K562 (cell line): ENCODE data around the gene ZNF438.

Source experiments
- BACH1 ChIP-seq: fragments of 200-800 bp; sonication (Bioruptor generic); IDR thresholded peaks from 2 replicates; pipeline ENCODE4 v1.6.1; 2016; ENCODE audit warnings: missing genetic modification characterization, missing compliant biosample characterization
- CEBPB ChIP-seq: fragments of 450-650 bp; IDR thresholded peaks from 2 replicates; pipeline ENCODE4 v1.6.1; 2016; ENCODE audit warnings: missing genetic modification characterization, missing compliant biosample characterization
- CEBPG ChIP-seq, 3 experiments: fragments of 200-800 bp in 1 of 3; sonication (Bioruptor generic) in 1 of 3; sonication (generic) in 1 of 3; formaldehyde crosslinking in 1 of 3; IDR thresholded peaks in 2 of 3; conservative IDR thresholded peaks in 1 of 3; 2 replicates each; pipeline versions ENCODE4 v1.6.1 to v1.8.0; 2016 to 2022; ENCODE audit warnings: missing compliant biosample characterization in 2 of 3, missing genetic modification characterization in 2 of 3, mild to moderate bottlenecking in 1 of 3, missing genetic modification reagents in 1 of 3
- CHCHD3 ChIP-seq: fragments of 250-450 bp; sonication (Bioruptor Pico); IDR thresholded peaks from 2 replicates; pipeline ENCODE4 v2.1.2; 2022; ENCODE audit warnings: mild to moderate bottlenecking
- GATAD2B ChIP-seq: fragments of 450-650 bp; IDR thresholded peaks from 2 replicates; pipeline ENCODE4 v1.6.1; 2017; ENCODE audit warnings: mild to moderate bottlenecking, borderline replicate concordance
- POLR2A ChIP-seq: fragments of 450-650 bp; conservative IDR thresholded peaks from 2 replicates; pipeline ENCODE4 v1.6.1; 2016
- RBM39 ChIP-seq: fragments of 200-400 bp; formaldehyde crosslinking; optimal IDR thresholded peaks from 2 replicates; pipeline ENCODE3; 2018; ENCODE audit warnings: low read depth, low read length
- TF ChIP-seq, protein P1 (sequence below): fragments of 250-450 bp; sonication (Bioruptor Pico); IDR thresholded peaks from 2 replicates; pipeline ENCODE4 v1.5.0; 2021
- TF ChIP-seq, protein P2 (sequence below): sonication (generic); formaldehyde crosslinking; IDR thresholded peaks from 2 replicates; pipeline ENCODE4 v1.9.0; 2022; ENCODE audit warnings: mild to moderate bottlenecking, missing genetic modification reagents
- TF ChIP-seq, protein P3 (sequence below), 3 experiments: IDR thresholded peaks in 2 of 3; conservative IDR thresholded peaks in 1 of 3; 2 replicates each; pipeline ENCODE4 v1.5.1; 2011 to 2012; ENCODE audit warnings: low read length in 3 of 3, mild to moderate bottlenecking in 3 of 3, control low read depth in 2 of 3, improper control_type of control experiment in 1 of 3, inconsistent platforms in 1 of 3, low read depth in 1 of 3, mixed read lengths in 1 of 3, moderate library complexity in 1 of 3; ENCODE audit not compliant: insufficient read depth in 2 of 3
- TF ChIP-seq, protein P4 (sequence below): sonication (generic); formaldehyde crosslinking; IDR thresholded peaks from 2 replicates; pipeline ENCODE4 v1.8.0; 2022; ENCODE audit warnings: mild to moderate bottlenecking, low read depth, missing genetic modification reagents
- TF ChIP-seq, protein P5 (sequence below): fragments of 250-450 bp; sonication (Bioruptor Pico); IDR thresholded peaks from 2 replicates; pipeline ENCODE4 v1.8.0; 2021; ENCODE audit warnings: moderate library complexity, mild to moderate bottlenecking, inconsistent platforms

DNA sequence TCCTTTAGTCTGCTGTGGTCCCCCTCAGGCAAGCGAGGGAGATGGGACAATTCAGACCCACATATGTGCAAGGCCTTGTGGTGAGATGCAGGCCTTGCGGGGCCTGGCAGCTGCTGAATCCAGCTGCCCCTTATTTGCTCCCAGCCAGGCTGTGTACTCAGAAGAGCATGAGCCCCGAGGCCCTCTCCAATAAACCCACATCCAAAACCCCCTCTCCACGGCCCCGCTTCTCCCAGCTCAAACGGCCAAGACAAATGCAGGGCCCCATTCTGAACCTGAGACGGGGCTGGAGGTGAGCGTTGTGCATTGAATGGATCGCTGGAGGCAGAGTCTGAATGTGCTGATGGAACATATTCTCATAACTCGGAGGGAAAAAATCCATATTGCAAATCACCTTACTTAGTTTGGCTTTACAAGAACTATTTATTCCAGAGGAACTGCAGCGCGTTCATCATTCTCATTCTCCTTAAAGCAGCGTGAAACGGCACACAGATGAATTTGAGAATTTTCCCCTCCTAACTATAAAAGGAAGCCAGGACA, 232.9 kb downstream of the ZNF438 start:
- TF ChIP-seq, protein P1, sequence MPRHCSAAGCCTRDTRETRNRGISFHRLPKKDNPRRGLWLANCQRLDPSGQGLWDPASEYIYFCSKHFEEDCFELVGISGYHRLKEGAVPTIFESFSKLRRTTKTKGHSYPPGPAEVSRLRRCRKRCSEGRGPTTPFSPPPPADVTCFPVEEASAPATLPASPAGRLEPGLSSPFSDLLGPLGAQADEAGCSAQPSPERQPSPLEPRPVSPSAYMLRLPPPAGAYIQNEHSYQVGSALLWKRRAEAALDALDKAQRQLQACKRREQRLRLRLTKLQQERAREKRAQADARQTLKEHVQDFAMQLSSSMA: no peak
- TF ChIP-seq RBM39: no peak
- TF ChIP-seq, protein P2, sequence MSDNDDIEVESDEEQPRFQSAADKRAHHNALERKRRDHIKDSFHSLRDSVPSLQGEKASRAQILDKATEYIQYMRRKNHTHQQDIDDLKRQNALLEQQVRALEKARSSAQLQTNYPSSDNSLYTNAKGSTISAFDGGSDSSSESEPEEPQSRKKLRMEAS: no peak
- TF ChIP-seq CHCHD3 (CRISPR knock-in tag): no peak
- no peak for TF ChIP-seq CEBPG (CRISPR knock-in tag; IDR thresholded peaks at IDR 0.05)
- TF ChIP-seq CEBPG (tag; conservative IDR thresholded peaks at IDR 0.05 in 1 of 2, IDR thresholded peaks at IDR 0.05 in 1 of 2): no peak
- TF ChIP-seq, protein P3, sequence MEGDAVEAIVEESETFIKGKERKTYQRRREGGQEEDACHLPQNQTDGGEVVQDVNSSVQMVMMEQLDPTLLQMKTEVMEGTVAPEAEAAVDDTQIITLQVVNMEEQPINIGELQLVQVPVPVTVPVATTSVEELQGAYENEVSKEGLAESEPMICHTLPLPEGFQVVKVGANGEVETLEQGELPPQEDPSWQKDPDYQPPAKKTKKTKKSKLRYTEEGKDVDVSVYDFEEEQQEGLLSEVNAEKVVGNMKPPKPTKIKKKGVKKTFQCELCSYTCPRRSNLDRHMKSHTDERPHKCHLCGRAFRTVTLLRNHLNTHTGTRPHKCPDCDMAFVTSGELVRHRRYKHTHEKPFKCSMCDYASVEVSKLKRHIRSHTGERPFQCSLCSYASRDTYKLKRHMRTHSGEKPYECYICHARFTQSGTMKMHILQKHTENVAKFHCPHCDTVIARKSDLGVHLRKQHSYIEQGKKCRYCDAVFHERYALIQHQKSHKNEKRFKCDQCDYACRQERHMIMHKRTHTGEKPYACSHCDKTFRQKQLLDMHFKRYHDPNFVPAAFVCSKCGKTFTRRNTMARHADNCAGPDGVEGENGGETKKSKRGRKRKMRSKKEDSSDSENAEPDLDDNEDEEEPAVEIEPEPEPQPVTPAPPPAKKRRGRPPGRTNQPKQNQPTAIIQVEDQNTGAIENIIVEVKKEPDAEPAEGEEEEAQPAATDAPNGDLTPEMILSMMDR (IDR thresholded peaks at IDR 0.05 in 2 of 3, conservative IDR thresholded peaks at IDR 0.05 in 1 of 3; ENCODE audit: insufficient read depth in 2 of 3, low read depth in 1 of 3, low read length in 3 of 3): no peak
- no peak for TF ChIP-seq POLR2A
- no peak for TF ChIP-seq BACH1
- TF ChIP-seq, protein P4, sequence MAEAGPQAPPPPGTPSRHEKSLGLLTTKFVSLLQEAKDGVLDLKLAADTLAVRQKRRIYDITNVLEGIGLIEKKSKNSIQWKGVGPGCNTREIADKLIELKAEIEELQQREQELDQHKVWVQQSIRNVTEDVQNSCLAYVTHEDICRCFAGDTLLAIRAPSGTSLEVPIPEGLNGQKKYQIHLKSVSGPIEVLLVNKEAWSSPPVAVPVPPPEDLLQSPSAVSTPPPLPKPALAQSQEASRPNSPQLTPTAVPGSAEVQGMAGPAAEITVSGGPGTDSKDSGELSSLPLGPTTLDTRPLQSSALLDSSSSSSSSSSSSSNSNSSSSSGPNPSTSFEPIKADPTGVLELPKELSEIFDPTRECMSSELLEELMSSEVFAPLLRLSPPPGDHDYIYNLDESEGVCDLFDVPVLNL (CRISPR knock-in tag): no peak
- TF ChIP-seq GATAD2B: no peak
- TF ChIP-seq, protein P5, sequence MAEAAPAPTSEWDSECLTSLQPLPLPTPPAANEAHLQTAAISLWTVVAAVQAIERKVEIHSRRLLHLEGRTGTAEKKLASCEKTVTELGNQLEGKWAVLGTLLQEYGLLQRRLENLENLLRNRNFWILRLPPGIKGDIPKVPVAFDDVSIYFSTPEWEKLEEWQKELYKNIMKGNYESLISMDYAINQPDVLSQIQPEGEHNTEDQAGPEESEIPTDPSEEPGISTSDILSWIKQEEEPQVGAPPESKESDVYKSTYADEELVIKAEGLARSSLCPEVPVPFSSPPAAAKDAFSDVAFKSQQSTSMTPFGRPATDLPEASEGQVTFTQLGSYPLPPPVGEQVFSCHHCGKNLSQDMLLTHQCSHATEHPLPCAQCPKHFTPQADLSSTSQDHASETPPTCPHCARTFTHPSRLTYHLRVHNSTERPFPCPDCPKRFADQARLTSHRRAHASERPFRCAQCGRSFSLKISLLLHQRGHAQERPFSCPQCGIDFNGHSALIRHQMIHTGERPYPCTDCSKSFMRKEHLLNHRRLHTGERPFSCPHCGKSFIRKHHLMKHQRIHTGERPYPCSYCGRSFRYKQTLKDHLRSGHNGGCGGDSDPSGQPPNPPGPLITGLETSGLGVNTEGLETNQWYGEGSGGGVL: no peak
- no peak for TF ChIP-seq CEBPB (tag)
